Endothelial cell of umbilical vein (primary cell): ENCODE data around the gene HAVCR2. TPM values are rescaled to one million over a fixed set of nuclear protein-coding genes. Genes with fewer than 3 reads are reported as not detected.

Experiments
- BruUV-seq: library from RNA; stranded (reverse); fragments of 400-500 nt; replicated peaks from 2 replicates; lab custom pipeline; 2021; lab: Mats Ljungman, UMichigan
- CTCF ChIA-PET: fragments of 300-600, 350-600 bp; sonication (Branson Sonifier 250); formaldehyde crosslinking; loops from one replicate; lab custom pipeline; 2021; ENCODE audit warnings: antibody characterized with exemption, inconsistent platforms; lab: Charles Lee
- POLR2A ChIA-PET: fragments of 300-600, 350-600 bp; sonication (Branson Sonifier 250); formaldehyde crosslinking; loops from one replicate; lab custom pipeline; 2021; ENCODE audit warnings: antibody characterized with exemption, inconsistent platforms; lab: Charles Lee
- DNase-seq: peaks from one replicate; pipeline ENCODE4 v3.0.0-alpha.2; 2011; ENCODE audit warnings: low read depth, low spot score
- FAIRE-seq: peaks from 2 replicates; lab custom pipeline; 2011; peaks lifted over from hg19 to GRCh38; lab: Jason Lieb, UNC
- H2AFZ ChIP-seq: 2 replicates; pipeline ENCODE4 v1.6.0; 2012; ENCODE audit warnings: low read depth, low read length, control low read depth, inconsistent platforms
- H3K27ac ChIP-seq: 2 replicates; pipeline ENCODE4 v1.5.1; 2011; ENCODE audit warnings: low read depth, mild to moderate bottlenecking, control low read depth, low read length, moderate library complexity; ENCODE audit not compliant: insufficient read depth
- H3K27me3 ChIP-seq, 2 experiments: 2 replicates each; pipeline versions ENCODE4 v1.6.0 to v1.6.1; 2011; ENCODE audit warnings: low read length in 2 of 2, mixed read lengths in 1 of 2; ENCODE audit not compliant: control insufficient read depth in 2 of 2, insufficient read depth in 2 of 2
- H3K36me3 ChIP-seq, 2 experiments: 2 replicates in 1 of 2; 3 replicates in 1 of 2; pipeline ENCODE4 v1.5.1; 2011; ENCODE audit warnings: low read length in 2 of 2, mild to moderate bottlenecking in 1 of 2, moderate library complexity in 1 of 2; ENCODE audit not compliant: control insufficient read depth in 2 of 2, insufficient read depth in 2 of 2; ENCODE audit errors: extremely low read depth in 1 of 2
- H3K4me1 ChIP-seq: 3 replicates; pipeline ENCODE4 v1.5.1; 2011; ENCODE audit warnings: mild to moderate bottlenecking, low read length; ENCODE audit not compliant: control insufficient read depth, insufficient read depth; ENCODE audit errors: extremely low read depth
- H3K4me2 ChIP-seq: 2 replicates; pipeline ENCODE4 v1.6.1; 2011; ENCODE audit warnings: low read length, control low read depth, mixed read lengths; ENCODE audit not compliant: insufficient read depth
- H3K4me3 ChIP-seq, 3 experiments: fragments of 200-600 bp in 1 of 3; sonication (generic), shearing (Covaris generic) in 1 of 3; replicated peaks in 1 of 3; 2 replicates each; pipeline ENCODE4 v1.5.1; 2011 to 2016; ENCODE audit warnings: control low read depth in 3 of 3, low read length in 3 of 3, mild to moderate bottlenecking in 2 of 3, inconsistent platforms in 1 of 3, low read depth in 1 of 3, moderate library complexity in 1 of 3; ENCODE audit not compliant: insufficient read depth in 1 of 3
- H3K79me2 ChIP-seq: 2 replicates; pipeline ENCODE4 v1.6.0; 2012; ENCODE audit warnings: low read length, inconsistent platforms; ENCODE audit not compliant: control insufficient read depth, insufficient read depth
- H3K9ac ChIP-seq: replicated peaks from 2 replicates; pipeline ENCODE3; 2011; ENCODE audit warnings: low read length, control low read depth; ENCODE audit not compliant: insufficient read depth; ENCODE audit errors: extremely low read depth
- H3K9me1 ChIP-seq: replicated peaks from 3 replicates; pipeline ENCODE4 v1.6.0; 2011; ENCODE audit warnings: mild to moderate bottlenecking, low read length; ENCODE audit not compliant: control insufficient read depth, insufficient read depth; ENCODE audit errors: extremely low read depth
- H3K9me3 ChIP-seq: replicated peaks from 2 replicates; pipeline ENCODE4 v1.5.1; 2012; ENCODE audit warnings: low read length, inconsistent platforms; ENCODE audit not compliant: control insufficient read depth, insufficient read depth
- H4K20me1 ChIP-seq: replicated peaks from 2 replicates; pipeline ENCODE3; 2011; ENCODE audit warnings: mild to moderate bottlenecking, low read length; ENCODE audit not compliant: control insufficient read depth, insufficient read depth; ENCODE audit errors: extremely low read depth
- CTCF ChIP-seq, 2 donors: IDR thresholded peaks; 1 replicate in 1 of 2; 2 replicates in 1 of 2; pipeline ENCODE4 v1.5.1; 2011; ENCODE audit warnings: low read length in 2 of 2, mild to moderate bottlenecking in 2 of 2, moderate library complexity in 2 of 2, control low read depth in 1 of 2, inconsistent platforms in 1 of 2, low read depth in 1 of 2; ENCODE audit not compliant: insufficient read depth in 1 of 2; ENCODE audit errors: extremely low read depth in 1 of 2
- EZH2 ChIP-seq: IDR thresholded peaks from 2 replicates; pipeline ENCODE4 v1.6.1; 2012; ENCODE audit warnings: borderline replicate concordance, low read depth, mild to moderate bottlenecking, moderate library complexity, low read length, inconsistent platforms; ENCODE audit not compliant: severe bottlenecking
- FOS ChIP-seq: IDR thresholded peaks from 2 replicates; pipeline ENCODE4 v1.6.1; 2011; ENCODE audit warnings: mild to moderate bottlenecking, low read length, moderate library complexity, borderline replicate concordance; ENCODE audit not compliant: insufficient read depth
- GATA2 ChIP-seq: IDR thresholded peaks from 2 replicates; pipeline ENCODE4 v1.7.0; 2011; ENCODE audit warnings: low read depth, mild to moderate bottlenecking, moderate library complexity, mixed read lengths, low read length; ENCODE audit not compliant: insufficient read length, insufficient read depth
- JUN ChIP-seq: IDR thresholded peaks from 2 replicates; pipeline ENCODE4 v1.6.1; 2011; ENCODE audit warnings: borderline replicate concordance, low read depth; ENCODE audit not compliant: insufficient read length, insufficient read depth
- MAX ChIP-seq: IDR thresholded peaks from 2 replicates; pipeline ENCODE4 v1.6.1; 2011; ENCODE audit not compliant: insufficient read depth, insufficient read length
- MYC ChIP-seq: IDR thresholded peaks from one replicate; pipeline ENCODE4 v1.6.1; 2011; ENCODE audit warnings: mild to moderate bottlenecking, low read depth, low read length
- POLR2A ChIP-seq: IDR thresholded peaks from 2 replicates; pipeline ENCODE4 v1.6.1; 2012; ENCODE audit warnings: low read depth, mild to moderate bottlenecking, control low read depth, low read length
- POLR2AphosphoS5 ChIP-seq: IDR thresholded peaks from 2 replicates; pipeline ENCODE4 v1.6.1; 2012; ENCODE audit warnings: low read depth, mild to moderate bottlenecking, control low read depth, low read length, moderate library complexity; ENCODE audit not compliant: insufficient read depth
- dilution Hi-C: fragments of 300-500 bp; cut with MboI; formaldehyde crosslinking; loops from one replicate; pipeline ENCODE4 v1.15.0; 2019; ENCODE audit warnings: low sequenced_read_pairs; ENCODE audit not compliant: extremely low pct_ligation_motif_present
- intact Hi-C: fragments of 100-400 bp; cut with micrococcal nuclease; formaldehyde crosslinking; loops from one replicate; pipeline ENCODE4 v1.10.0; 2022
- polyA plus RNA-seq, 4 experiments: library from polyadenylated mRNA; depleted of rRNA in 3 of 4; stranded (reverse) in 3 of 4; unstranded in 1 of 4; fragments of >200 nt; gene quantifications; 2 replicates each; pipeline versions ENCODE4 v1.2.1 to v1.2.3, GENCODE V29; 2011 to 2012; ENCODE audit warnings: missing spikeins in 1 of 4
- total RNA-seq: library from RNA; stranded (reverse); gene quantifications from 2 replicates; pipeline ENCODE4 v1.2.3, GENCODE V29; 2021

HAVCR2 gene
- total and polyA plus RNA-seq, 2 donors (not counting 3 experiments of a cell fraction or from before 2014, with no cell fraction given): not detected

GRCh38 chr5:157045601-157046000 is 63.2 kb downstream of the HAVCR2 start:
- no peaks in the 10 kb centered on the region for H3K36me3 ChIP-seq
- no peak overlapping the region for H3K4me3 ChIP-seq
- no peak overlapping the region for H3K4me2 ChIP-seq
- POLR2A ChIA-PET: no interaction called here
- no peaks in the 10 kb centered on the region for H3K9me3 ChIP-seq
- no peak overlapping the region for H2AFZ ChIP-seq
- FAIRE-seq (no peak), DNase-seq (no peak)
- H3K9me1 ChIP-seq: no peaks in the 10 kb centered on the region
- H3K4me1 ChIP-seq: no peaks in the 10 kb centered on the region
- intact Hi-C loops: no loop called here
- TF ChIP-seq EZH2: no peak
- no peak for TF ChIP-seq MAX
- TF ChIP-seq POLR2A: no peak
- TF ChIP-seq POLR2AphosphoS5: no peak
- TF ChIP-seq CTCF (IDR thresholded peaks at IDR 0.05; ENCODE audit: extremely low read depth in 1 of 2, insufficient read depth in 1 of 2, low read depth in 1 of 2, low read length in 2 of 2): no peak
- TF ChIP-seq JUN: no peak
- no peak for TF ChIP-seq GATA2
- TF ChIP-seq MYC: no peak
- no peak for TF ChIP-seq FOS
- BruUV-seq: no TSS peak
- H4K20me1 ChIP-seq: no peaks in the 10 kb centered on the region
- dilution Hi-C loops: no loop called here
- no peaks in the 10 kb centered on the region for H3K79me2 ChIP-seq
- H3K27ac ChIP-seq: no peak overlapping the region
- H3K27me3 ChIP-seq: no peaks in the 10 kb centered on the region
- CTCF ChIA-PET: no interaction called here
- H3K9ac ChIP-seq: no peak overlapping the region
